Mesenchymal stem cell (in vitro differentiated cells and primary cell): ENCODE measurements around the gene ITGB2.

Experiments
- DNase-seq: peaks from one replicate; pipeline ENCODE4 v3.0.0-alpha.2; 2013
- H2AFZ ChIP-seq: one replicate; pipeline ENCODE4 v1.6.1; 2013; ENCODE audit warnings: low read depth, mild to moderate bottlenecking, control low read depth, inconsistent platforms, low read length, moderate library complexity
- H2AK5ac ChIP-seq: 2 replicates; pipeline ENCODE4 v1.6.1; 2013; ENCODE audit warnings: low read length, moderate library complexity, mild to moderate bottlenecking, inconsistent platforms; ENCODE audit not compliant: severe bottlenecking
- H2BK120ac ChIP-seq: one replicate; pipeline ENCODE4 v1.6.1; 2013; ENCODE audit warnings: low read depth, mild to moderate bottlenecking, inconsistent platforms, low read length, moderate library complexity
- H2BK12ac ChIP-seq, 2 experiments: one replicate each; pipeline ENCODE4 v1.6.1; 2013; ENCODE audit warnings: inconsistent platforms in 2 of 2, low read length in 2 of 2, mild to moderate bottlenecking in 2 of 2, moderate library complexity in 2 of 2, control low read depth in 1 of 2
- H2BK15ac ChIP-seq: one replicate; pipeline ENCODE4 v1.6.1; 2013; ENCODE audit warnings: mild to moderate bottlenecking, low read depth, inconsistent platforms; ENCODE audit not compliant: poor library complexity, severe bottlenecking
- H2BK5ac ChIP-seq: 2 replicates; pipeline ENCODE4 v1.6.1; 2013; ENCODE audit warnings: low read depth, mild to moderate bottlenecking, low read length, control low read depth, inconsistent platforms; ENCODE audit not compliant: poor library complexity, severe bottlenecking
- H3K14ac ChIP-seq, 2 experiments: one replicate each; pipeline ENCODE4 v1.6.1; 2013; ENCODE audit warnings: inconsistent platforms in 2 of 2, low read length in 2 of 2, control low read depth in 1 of 2, mild to moderate bottlenecking in 1 of 2, moderate library complexity in 1 of 2
- H3K18ac ChIP-seq, 2 experiments: one replicate each; pipeline ENCODE4 v1.6.1; 2013; ENCODE audit warnings: inconsistent platforms in 2 of 2, low read length in 2 of 2, control low read depth in 1 of 2, low read depth in 1 of 2, mild to moderate bottlenecking in 1 of 2
- H3K23ac ChIP-seq, 2 experiments: one replicate each; pipeline ENCODE4 v1.6.1; 2013; ENCODE audit warnings: inconsistent platforms in 2 of 2, low read length in 2 of 2, mild to moderate bottlenecking in 2 of 2, moderate library complexity in 2 of 2, control low read depth in 1 of 2
- H3K27ac ChIP-seq: 2 replicates; pipeline ENCODE4 v1.5.1; 2013; ENCODE audit warnings: mild to moderate bottlenecking, moderate library complexity, low read length, control low read depth, inconsistent platforms; ENCODE audit not compliant: poor library complexity, severe bottlenecking
- H3K27me3 ChIP-seq, 2 experiments: 2 replicates each; pipeline versions ENCODE4 v1.6.1 to v1.7.0; 2013; ENCODE audit warnings: low read length in 2 of 2, mild to moderate bottlenecking in 2 of 2, moderate library complexity in 2 of 2, control low read depth in 1 of 2, inconsistent platforms in 1 of 2; ENCODE audit not compliant: control insufficient read depth in 1 of 2, insufficient read depth in 1 of 2
- H3K36me3 ChIP-seq, 2 experiments: 2 replicates each; pipeline versions ENCODE4 v1.6.1 to v1.7.0; 2013; ENCODE audit warnings: low read length in 2 of 2, control low read depth in 1 of 2, inconsistent platforms in 1 of 2, low read depth in 1 of 2, mild to moderate bottlenecking in 1 of 2; ENCODE audit not compliant: insufficient read depth in 2 of 2, control insufficient read depth in 1 of 2
- H3K4ac ChIP-seq, 2 experiments: one replicate each; pipeline ENCODE4 v1.6.1; 2013; ENCODE audit warnings: inconsistent platforms in 2 of 2, low read length in 2 of 2, mild to moderate bottlenecking in 2 of 2, moderate library complexity in 2 of 2, control low read depth in 1 of 2, low read depth in 1 of 2
- H3K4me1 ChIP-seq: 2 replicates; pipeline ENCODE4 v1.6.1; 2013; ENCODE audit warnings: low read depth, low read length, control low read depth; ENCODE audit not compliant: control insufficient read depth, insufficient read depth
- H3K4me2 ChIP-seq: 2 replicates; pipeline ENCODE4 v1.6.1; 2013; ENCODE audit warnings: low read length, mild to moderate bottlenecking, inconsistent platforms; ENCODE audit not compliant: poor library complexity, severe bottlenecking
- H3K4me3 ChIP-seq, 2 experiments: 2 replicates each; pipeline versions ENCODE4 v1.5.1 to v1.7.0; 2013; ENCODE audit warnings: low read length in 2 of 2, mild to moderate bottlenecking in 2 of 2, control low read depth in 1 of 2, low read depth in 1 of 2; ENCODE audit not compliant: insufficient read depth in 1 of 2
- H3K79me1 ChIP-seq: replicated peaks from 2 replicates; pipeline ENCODE4 v1.6.1; 2013; ENCODE audit warnings: mild to moderate bottlenecking, control low read depth, low read length, inconsistent platforms; ENCODE audit not compliant: poor library complexity, severe bottlenecking
- H3K9ac ChIP-seq: 2 replicates; pipeline ENCODE4 v1.7.0; 2013; ENCODE audit warnings: mild to moderate bottlenecking, low read length, moderate library complexity
- H3K9me3 ChIP-seq: 2 replicates; pipeline ENCODE4 v1.7.0; 2013; ENCODE audit warnings: mild to moderate bottlenecking, low read length; ENCODE audit not compliant: control insufficient read depth
- H4K8ac ChIP-seq: one replicate; pipeline ENCODE4 v1.6.1; 2013; ENCODE audit warnings: inconsistent platforms, mild to moderate bottlenecking, low read length, moderate library complexity
- H4K91ac ChIP-seq: one replicate; pipeline ENCODE4 v1.6.1; 2013; ENCODE audit warnings: mild to moderate bottlenecking, low read length, inconsistent platforms
- WGBS: methylation state at CpG from one replicate; pipeline ENCODE4 v1.1.7; 2013; ENCODE audit warnings: mixed read lengths; 5-methylcytosine and 5-hydroxymethylcytosine counted together

ITGB2 gene

GRCh38 chr21:44856131-44856530, 64.6 kb downstream of the ITGB2 start:
- Histone ChIP-seq H3K4me2 (no peak overlapping the region), H3K4me1 (peaks cover 5% of the 10 kb centered on the region), H3K9me3 (no peaks in the 10 kb centered on the region), H4K91ac (no peak overlapping the region), H3K14ac (no peak overlapping the region), H3K18ac (no peak overlapping the region), H2AFZ (no peak overlapping the region), H4K8ac (no peak overlapping the region), H2BK15ac (no peak overlapping the region), H3K79me1 (peaks cover 45% of the 10 kb centered on the region), H3K23ac (no peak overlapping the region), H3K9ac (no peak overlapping the region), H2AK5ac (no peak overlapping the region), H3K4ac (no peak overlapping the region), H2BK5ac (no peak overlapping the region), H3K36me3 (peaks cover 66 to 89% of the 10 kb centered on the region in 2 experiments), H3K27ac (no peak overlapping the region), H3K27me3 (no peaks in the 10 kb centered on the region), H2BK120ac (no peak overlapping the region), H3K4me3 (no peak overlapping the region), H2BK12ac (no peak overlapping the region)
- 98% methylated on average over 16 of the region's 17 CpGs for WGBS
- DNase-seq = no peak

GRCh38 chr21:44855572-44855971, 65.1 kb downstream of the ITGB2 start:
- H2BK15ac ChIP-seq = no peak overlapping the region

GRCh38 chr21:44854664-44855446, 65.8 kb downstream of the ITGB2 start:
- Histone ChIP-seq H3K36me3 (peaks cover 77 to 95% of the 10 kb centered on the region in 2 experiments), H3K18ac (no peak overlapping the region), H3K27ac (no peak overlapping the region), H3K4me1 (peaks cover 5% of the 10 kb centered on the region), H3K27me3 (no peaks in the 10 kb centered on the region), H2AK5ac (no peak overlapping the region), H2BK12ac (no peak overlapping the region), H3K79me1 (peaks cover 54% of the 10 kb centered on the region), H3K4me3 (no peak overlapping the region), H3K9me3 (no peaks in the 10 kb centered on the region), H2BK15ac (no peak overlapping the region), H3K23ac (no peak overlapping the region), H3K4ac (no peak overlapping the region), H3K14ac (no peak overlapping the region), H4K8ac (no peak overlapping the region), H4K91ac (no peak overlapping the region), H2BK5ac (no peak overlapping the region), H2AFZ (no peak overlapping the region), H3K4me2 (no peak overlapping the region), H3K9ac (no peak overlapping the region), H2BK120ac (no peak overlapping the region)
- WGBS = 93% methylated on average over 31 of the region's 31 CpGs
- DNase-seq = no peak

More at GRCh38 chr21:44855572-44855971, 65.1 kb downstream of the ITGB2 start:
- H4K91ac ChIP-seq = no peak overlapping the region
- peaks cover 48% of the 10 kb centered on the region for H3K79me1 ChIP-seq
- no peak overlapping the region for H2AFZ ChIP-seq
- H3K36me3 ChIP-seq = peaks cover 71 to 92% of the 10 kb centered on the region in 2 experiments
- no peak overlapping the region for H4K8ac ChIP-seq
- no peak for DNase-seq
- WGBS = 98% methylated on average over 14 of the region's 14 CpGs
- H3K4me1 ChIP-seq = peaks cover 5% of the 10 kb centered on the region
- H3K14ac ChIP-seq = no peak overlapping the region
- no peak overlapping the region for H3K4ac ChIP-seq
- H2BK5ac ChIP-seq = no peak overlapping the region
- H2BK12ac ChIP-seq = no peak overlapping the region
- H3K27me3 ChIP-seq = no peaks in the 10 kb centered on the region
- no peak overlapping the region for H2BK120ac ChIP-seq
- H3K4me2 ChIP-seq = no peak overlapping the region
- H3K23ac ChIP-seq = no peak overlapping the region
- no peak overlapping the region for H3K18ac ChIP-seq
- H3K9ac ChIP-seq = no peak overlapping the region
- H2AK5ac ChIP-seq = no peak overlapping the region
- no peaks in the 10 kb centered on the region for H3K9me3 ChIP-seq
- H3K27ac ChIP-seq = no peak overlapping the region
- no peak overlapping the region for H3K4me3 ChIP-seq

GRCh38 chr21:44854391-44854663, 66.4 kb downstream of the ITGB2 start:
- H3K79me1 ChIP-seq = peaks cover 55% of the 10 kb centered on the region
- no peak overlapping the region for H2BK12ac ChIP-seq
- H3K9ac ChIP-seq = no peak overlapping the region
- no peak overlapping the region for H3K4me3 ChIP-seq
- H3K4me1 ChIP-seq = peaks cover 5% of the 10 kb centered on the region
- H3K4ac ChIP-seq = no peak overlapping the region
- H2AFZ ChIP-seq = no peak overlapping the region
- no peak overlapping the region for H3K27ac ChIP-seq
- no peaks in the 10 kb centered on the region for H3K27me3 ChIP-seq
- 98% methylated on average over 5 of the region's 14 CpGs for WGBS
- DNase-seq = no peak
- H2BK5ac ChIP-seq = no peak overlapping the region
- H3K4me2 ChIP-seq = no peak overlapping the region
- H3K18ac ChIP-seq = no peak overlapping the region
- H2BK120ac ChIP-seq = no peak overlapping the region
- no peak overlapping the region for H3K23ac ChIP-seq
- H4K8ac ChIP-seq = no peak overlapping the region
- H3K14ac ChIP-seq = no peak overlapping the region
- H2AK5ac ChIP-seq = no peak overlapping the region
- H4K91ac ChIP-seq = no peak overlapping the region
- H3K9me3 ChIP-seq = no peaks in the 10 kb centered on the region
- peaks cover 77 to 95% of the 10 kb centered on the region in 2 experiments for H3K36me3 ChIP-seq
- H2BK15ac ChIP-seq = no peak overlapping the region
